H1 (cell line): ENCODE measurements around the gene FGF3.

ENCODE experiments used
- EZH2 ChIP-seq: fragments of 200-600 bp; sonication (generic); IDR thresholded peaks from 2 replicates; pipeline ENCODE4 v1.7.1; 2012; ENCODE audit warnings: low read depth, mild to moderate bottlenecking, moderate library complexity, low read length, inconsistent platforms; ENCODE audit not compliant: severe bottlenecking
- GABPA ChIP-seq: IDR thresholded peaks from 2 replicates; pipeline ENCODE4 v1.6.1; 2011; ENCODE audit warnings: mild to moderate bottlenecking, low read length, moderate library complexity, borderline replicate concordance; ENCODE audit not compliant: insufficient read depth
- NRF1 ChIP-seq: IDR thresholded peaks from 2 replicates; pipeline ENCODE4 v1.6.1; 2011; ENCODE audit warnings: mild to moderate bottlenecking, low read depth, low read length, improper control_type of control experiment
- POLR2A ChIP-seq, 2 experiments: IDR thresholded peaks; 1 replicate in 1 of 2; 2 replicates in 1 of 2; pipeline ENCODE4 v1.6.1; 2011; ENCODE audit warnings: low read depth in 2 of 2, low read length in 2 of 2, mild to moderate bottlenecking in 2 of 2; ENCODE audit errors: control extremely low read depth in 1 of 2
- POU5F1 ChIP-seq: IDR thresholded peaks from 2 replicates; pipeline ENCODE4 v1.6.1; 2011; ENCODE audit warnings: low read depth, mild to moderate bottlenecking, low read length, moderate library complexity
- RFX5 ChIP-seq: IDR thresholded peaks from 2 replicates; pipeline ENCODE4 v1.6.1; 2011; ENCODE audit warnings: low read depth, low read length, improper control_type of control experiment, borderline replicate concordance
- SIRT6 ChIP-seq: IDR thresholded peaks from one replicate; pipeline ENCODE4 v1.7.1; 2012; ENCODE audit warnings: low read length, inconsistent platforms
- TEAD4 ChIP-seq: IDR thresholded peaks from 2 replicates; pipeline ENCODE4 v1.6.1; 2012; ENCODE audit warnings: low read depth, low read length, inconsistent platforms, mixed read lengths
- ZNF274 ChIP-seq: IDR thresholded peaks from 2 replicates; pipeline ENCODE4 v1.7.0; 2012; ENCODE audit warnings: low read length, borderline replicate concordance; ENCODE audit errors: extremely low read depth
- TF ChIP-seq, protein P1 (sequence below), 3 experiments: IDR thresholded peaks; 1 replicate in 2 of 3; 2 replicates in 1 of 3; pipeline versions ENCODE4 v1.5.1 to v1.6.1; 2011; ENCODE audit warnings: low read length in 3 of 3, mild to moderate bottlenecking in 3 of 3, inconsistent platforms in 2 of 3, low read depth in 1 of 3, moderate library complexity in 1 of 3; ENCODE audit not compliant: insufficient read depth in 1 of 3; ENCODE audit errors: control extremely low read depth in 1 of 3
- TF ChIP-seq, protein P2 (sequence below): IDR thresholded peaks from 2 replicates; pipeline ENCODE4 v1.6.1; 2012; ENCODE audit warnings: inconsistent platforms

DNA sequence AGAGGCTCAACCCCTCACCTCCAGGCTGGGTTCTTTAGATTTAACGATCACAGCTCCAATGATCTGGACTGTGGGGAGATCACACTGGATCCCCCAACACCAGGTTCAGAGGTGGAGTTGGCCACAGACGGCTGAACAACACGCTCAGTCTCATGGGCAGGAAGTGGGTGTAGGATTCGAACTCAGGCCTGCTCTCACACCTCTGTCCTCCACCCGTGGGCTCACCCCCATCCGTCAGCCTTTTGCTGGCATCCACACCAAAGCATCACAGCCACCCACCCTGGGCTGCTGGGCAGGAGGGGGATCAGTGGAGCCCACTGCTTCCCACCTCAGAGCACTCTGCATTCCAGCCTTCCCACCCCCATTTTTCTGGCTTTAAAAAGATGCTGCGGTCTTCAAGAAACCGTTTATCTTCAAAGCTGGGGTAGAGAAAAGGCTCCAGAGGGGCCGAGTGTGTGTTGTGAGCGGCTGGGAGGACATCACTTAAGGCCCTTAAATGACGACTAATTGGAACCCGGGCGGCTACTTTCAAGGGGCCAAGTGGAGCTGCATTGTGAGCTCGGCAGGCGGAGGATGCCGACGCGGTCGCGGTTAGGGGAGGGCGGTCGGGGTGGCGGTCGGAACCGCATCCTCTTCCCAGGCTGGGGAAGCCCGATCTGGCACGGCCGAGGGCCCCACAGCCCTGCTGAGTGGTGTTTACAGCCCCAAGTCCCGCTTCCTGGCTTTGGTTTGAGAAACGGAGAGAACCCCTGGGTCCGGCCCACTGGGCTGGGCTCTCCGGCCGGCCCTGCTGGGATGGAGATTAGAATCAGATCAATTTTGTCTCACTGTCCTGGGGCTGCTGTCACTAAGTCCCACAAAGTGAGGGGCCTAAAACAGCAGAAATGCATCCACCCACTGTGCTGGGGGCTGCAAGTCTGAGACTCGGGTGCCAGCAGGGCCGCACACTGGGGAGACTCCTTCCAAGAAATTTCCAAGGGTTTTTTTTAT lies 15.9 kb upstream of the FGF3 start:
- TF ChIP-seq POLR2A (IDR thresholded peaks at IDR 0.05; ENCODE audit: control extremely low read depth in 1 of 2, low read depth in 2 of 2, low read length in 2 of 2) (no peak), RFX5 (no peak), POU5F1 (no peak), ZNF274 (no peak), EZH2 (no peak), NRF1 (no peak), SIRT6 (no peak), TEAD4 (no peak), GABPA (no peak)
- TF ChIP-seq, protein P1, sequence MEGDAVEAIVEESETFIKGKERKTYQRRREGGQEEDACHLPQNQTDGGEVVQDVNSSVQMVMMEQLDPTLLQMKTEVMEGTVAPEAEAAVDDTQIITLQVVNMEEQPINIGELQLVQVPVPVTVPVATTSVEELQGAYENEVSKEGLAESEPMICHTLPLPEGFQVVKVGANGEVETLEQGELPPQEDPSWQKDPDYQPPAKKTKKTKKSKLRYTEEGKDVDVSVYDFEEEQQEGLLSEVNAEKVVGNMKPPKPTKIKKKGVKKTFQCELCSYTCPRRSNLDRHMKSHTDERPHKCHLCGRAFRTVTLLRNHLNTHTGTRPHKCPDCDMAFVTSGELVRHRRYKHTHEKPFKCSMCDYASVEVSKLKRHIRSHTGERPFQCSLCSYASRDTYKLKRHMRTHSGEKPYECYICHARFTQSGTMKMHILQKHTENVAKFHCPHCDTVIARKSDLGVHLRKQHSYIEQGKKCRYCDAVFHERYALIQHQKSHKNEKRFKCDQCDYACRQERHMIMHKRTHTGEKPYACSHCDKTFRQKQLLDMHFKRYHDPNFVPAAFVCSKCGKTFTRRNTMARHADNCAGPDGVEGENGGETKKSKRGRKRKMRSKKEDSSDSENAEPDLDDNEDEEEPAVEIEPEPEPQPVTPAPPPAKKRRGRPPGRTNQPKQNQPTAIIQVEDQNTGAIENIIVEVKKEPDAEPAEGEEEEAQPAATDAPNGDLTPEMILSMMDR (IDR thresholded peaks at IDR 0.05; ENCODE audit: control extremely low read depth in 1 of 3, insufficient read depth in 1 of 3, low read depth in 1 of 3, low read length in 3 of 3) = no peak
- TF ChIP-seq, protein P2, sequence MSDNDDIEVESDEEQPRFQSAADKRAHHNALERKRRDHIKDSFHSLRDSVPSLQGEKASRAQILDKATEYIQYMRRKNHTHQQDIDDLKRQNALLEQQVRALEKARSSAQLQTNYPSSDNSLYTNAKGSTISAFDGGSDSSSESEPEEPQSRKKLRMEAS = no peak
